Measurements from ENCODE around the gene FRMD4B.
"Not testable (repeated sequence)": the region's sequence is repeated elsewhere in the genome, so short reads cannot be mapped to it uniquely, and the experiment has no call there.

The FRMD4B gene

DNA sequence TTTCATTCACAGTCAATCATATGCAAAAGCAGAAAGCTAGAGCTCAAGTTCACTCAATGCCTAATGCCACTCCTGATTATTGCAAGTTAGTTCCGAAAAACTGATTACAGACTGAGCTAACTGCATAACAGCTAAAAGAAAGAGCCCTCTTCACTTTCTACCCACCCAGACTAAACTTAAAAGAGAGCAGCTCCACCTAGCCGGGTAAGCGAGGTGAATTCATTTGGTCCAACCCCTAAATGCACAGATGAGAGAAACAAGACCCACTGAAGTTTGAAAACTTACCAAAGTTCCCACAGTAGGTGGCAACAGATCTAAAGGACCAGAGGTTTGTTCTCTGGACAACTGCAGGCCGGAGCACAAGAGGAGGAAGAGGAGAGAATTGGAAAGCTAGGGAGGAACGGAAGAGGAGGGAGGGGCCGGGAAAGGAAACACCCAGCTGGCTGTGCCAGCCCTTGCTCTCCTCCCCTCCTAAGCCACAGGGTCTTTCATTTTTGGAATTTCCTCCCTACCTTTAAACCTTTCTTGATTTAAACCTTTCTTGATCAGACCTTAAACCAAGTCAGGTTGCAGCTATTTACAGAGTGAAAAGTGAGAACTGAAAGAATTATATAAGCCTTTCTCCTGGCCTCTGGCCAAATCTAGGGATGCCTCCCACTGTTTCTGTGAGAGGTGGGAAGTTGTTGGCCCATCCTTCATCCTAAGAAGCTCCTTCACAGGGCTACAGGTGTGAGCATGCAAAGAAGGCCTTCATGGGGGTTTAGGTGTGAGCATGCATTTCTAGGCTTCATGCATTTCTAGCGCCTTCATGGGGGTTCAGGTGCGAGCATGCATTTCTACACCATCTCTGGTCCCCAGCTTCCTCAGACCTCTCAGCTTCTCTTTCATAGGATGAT, 148.8 kb downstream of the FRMD4B start:
- no peak for DNase-seq

GRCh38 chr3:69235882-69236281, 150.0 kb downstream of the FRMD4B start:
- no peak for DNase-seq

- not testable (repeated sequence) for DNase-seq
These were observed 150.7 kb downstream of the FRMD4B start for GRCh38 chr3:69235227-69235626.

DNA sequence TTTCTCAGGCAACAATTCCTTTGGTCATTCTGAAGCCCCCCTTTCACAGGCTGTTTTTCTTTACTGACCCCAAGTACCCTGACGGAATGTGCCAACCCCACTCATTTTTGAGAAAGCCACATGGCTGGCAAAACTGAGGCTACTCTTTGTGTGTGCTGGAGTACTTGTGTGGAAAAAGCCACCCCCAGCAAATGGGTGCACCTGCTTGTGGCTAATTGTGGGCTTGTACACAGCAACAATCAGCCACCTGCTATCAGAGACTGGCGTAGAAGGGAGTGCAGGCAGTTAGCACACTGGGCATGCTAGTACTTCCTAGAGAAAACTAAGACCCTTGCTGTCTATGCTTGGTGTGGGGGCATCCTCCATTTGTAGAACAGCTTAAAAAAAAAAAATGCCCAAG, 153.4 kb downstream of the FRMD4B start:
- no peak for DNase-seq

DNA sequence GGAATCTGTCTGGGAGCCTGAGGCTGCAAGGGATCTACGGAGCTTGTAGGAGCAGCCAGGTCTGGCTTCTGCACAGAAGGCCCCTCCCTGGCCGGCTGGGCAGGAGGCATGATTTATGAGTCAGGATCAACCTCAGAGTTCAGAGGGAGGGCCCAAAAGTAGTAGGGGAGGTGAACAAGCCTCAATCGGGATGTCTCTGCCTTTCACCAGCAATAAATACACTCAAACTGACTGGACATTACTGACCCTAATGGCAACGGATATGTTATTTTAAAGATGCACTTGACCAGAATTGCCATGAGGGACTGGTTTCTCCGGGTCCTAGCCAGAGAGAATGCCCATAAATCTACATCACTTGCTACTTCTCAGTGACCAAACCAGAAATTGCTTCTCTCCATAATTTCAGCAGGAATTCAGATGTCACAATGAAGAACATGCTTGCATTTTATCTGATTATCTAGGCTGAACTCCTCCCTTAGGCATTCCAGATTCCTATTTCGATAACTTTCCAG, 153.9 kb downstream of the FRMD4B start:
- no peak for DNase-seq

GRCh38 chr3:69226071-69226470, 159.8 kb downstream of the FRMD4B start:
- DNase-seq, result no peak

- DNase-seq, result no peak
These were observed 166.7 kb downstream of the FRMD4B start for GRCh38 chr3:69219101-69219708.

GRCh38 chr3:69218079-69218478, 167.8 kb downstream of the FRMD4B start:
- DNase-seq, result no peak

DNA sequence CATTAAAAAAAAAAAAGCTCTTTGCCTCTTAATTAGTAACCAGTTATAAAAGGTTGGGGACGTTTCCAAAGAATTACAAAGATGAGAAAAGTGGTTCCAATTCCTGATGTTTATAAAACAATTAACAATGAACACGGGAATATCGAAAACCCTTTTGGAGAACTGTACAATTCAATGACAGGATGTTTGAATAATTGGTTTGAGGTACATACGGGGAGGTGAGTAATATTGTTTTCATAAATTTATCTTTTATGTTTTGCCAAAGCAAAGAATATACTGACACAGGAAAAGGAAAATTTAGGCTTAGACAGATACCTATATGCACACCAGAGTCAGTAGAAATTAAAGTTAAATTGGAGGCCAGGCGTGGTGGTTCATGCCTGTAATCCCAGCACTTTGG, 168.9 kb downstream of the FRMD4B start:
- no peak for DNase-seq

- DNase-seq, result no peak
These were observed 171.6 kb downstream of the FRMD4B start for GRCh38 chr3:69214241-69214640.

GRCh38 chr3:69212411-69213160, 173.3 kb downstream of the FRMD4B start:
- DNase-seq, result no peak

- DNase-seq, result no peak
These were observed 175.7 kb downstream of the FRMD4B start for GRCh38 chr3:69210068-69210730.

GRCh38 chr3:69209413-69209812, 176.5 kb downstream of the FRMD4B start:
- DNase-seq, result no peak

- DNase-seq, result no peak
These were observed 178.9 kb downstream of the FRMD4B start for GRCh38 chr3:69207031-69207430.

DNA sequence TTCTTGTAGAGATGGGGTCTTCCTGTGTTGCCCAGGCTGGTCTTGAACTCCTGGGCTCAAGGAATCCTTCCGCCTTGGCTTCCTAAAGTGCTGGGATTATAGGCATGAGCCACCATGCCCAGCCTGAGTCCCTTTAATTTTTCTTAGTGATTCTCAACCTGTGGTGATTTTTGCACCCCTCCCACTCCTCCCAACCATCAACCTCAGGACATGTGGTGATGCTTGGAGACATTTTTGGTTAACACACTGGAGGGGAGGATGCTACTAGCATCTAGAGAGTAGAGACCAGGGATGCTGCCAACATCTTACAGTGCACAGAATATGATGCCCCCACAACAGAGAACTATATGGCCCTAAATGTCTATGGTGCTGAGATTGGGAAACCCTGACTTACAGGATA, 180.5 kb downstream of the FRMD4B start:
- DNase-seq, result no peak

DNA sequence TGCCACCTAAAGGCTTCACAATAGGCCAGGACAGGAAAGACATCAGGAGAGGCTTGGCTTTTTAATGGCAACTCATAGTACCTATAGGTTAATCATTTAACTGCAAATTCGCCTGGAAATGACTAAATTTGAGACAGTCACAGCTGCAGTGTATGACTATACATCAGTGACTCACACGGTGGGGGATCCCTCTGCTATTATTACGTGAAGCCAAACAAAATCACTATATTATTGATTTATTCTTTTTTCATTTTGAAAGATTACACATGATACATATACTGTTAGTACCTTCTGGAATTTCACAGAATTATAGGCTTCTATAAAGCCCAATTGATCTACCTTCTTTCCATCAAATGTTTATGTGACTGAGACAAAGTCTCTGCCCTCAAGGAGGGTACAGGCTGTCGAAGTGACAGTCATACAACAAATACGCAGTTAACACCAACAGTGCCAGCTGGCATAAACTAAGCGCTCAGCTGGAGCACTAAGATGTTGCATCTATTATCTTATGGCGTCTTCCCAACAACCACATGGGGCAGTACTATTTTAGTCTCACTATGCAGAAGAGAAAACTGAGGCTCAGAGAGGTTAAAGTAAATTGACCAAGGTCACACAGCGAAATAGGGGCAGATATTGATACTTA, 181.5 kb downstream of the FRMD4B start:
- no peak for DNase-seq

- DNase-seq, result no peak
These were observed 182.1 kb downstream of the FRMD4B start for GRCh38 chr3:69203631-69204314.

GRCh38 chr3:69201658-69202057, 184.2 kb downstream of the FRMD4B start:
- DNase-seq, result no peak

DNA sequence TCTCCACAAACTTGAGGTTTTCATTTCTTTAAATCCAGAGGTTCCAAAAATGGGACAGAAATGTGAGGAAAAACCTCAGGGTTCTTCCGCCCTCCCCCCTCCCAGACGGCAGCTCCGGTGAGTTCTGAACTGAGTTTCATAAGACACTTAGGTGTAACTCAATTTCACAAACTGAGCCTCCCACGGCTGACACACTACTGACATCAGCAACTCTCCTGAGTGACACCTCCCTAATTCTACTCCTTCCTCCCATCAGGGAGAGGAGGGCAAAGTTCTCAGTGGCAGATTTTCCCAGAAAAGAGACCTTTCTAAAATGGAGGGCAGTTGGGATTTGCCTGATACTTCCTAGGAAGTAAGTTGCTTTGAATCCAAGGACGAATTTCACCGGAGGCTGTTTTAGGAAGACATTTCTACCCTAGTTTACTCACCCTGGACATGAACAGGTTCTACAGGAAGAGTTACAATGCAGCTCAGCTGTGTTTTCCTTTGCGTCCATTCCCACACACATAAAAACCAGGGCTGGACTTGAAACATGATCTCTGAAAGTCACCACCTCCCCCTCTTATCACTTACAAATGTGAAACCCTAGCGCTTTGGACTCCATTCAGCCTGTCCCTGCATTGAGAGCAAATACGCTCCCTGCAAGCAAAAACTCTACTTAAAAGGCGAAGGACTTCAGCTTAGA, 185.4 kb downstream of the FRMD4B start:
- DNase-seq, result no peak

- DNase-seq, result no peak
These were observed 185.9 kb downstream of the FRMD4B start for GRCh38 chr3:69199942-69200341.

DNA sequence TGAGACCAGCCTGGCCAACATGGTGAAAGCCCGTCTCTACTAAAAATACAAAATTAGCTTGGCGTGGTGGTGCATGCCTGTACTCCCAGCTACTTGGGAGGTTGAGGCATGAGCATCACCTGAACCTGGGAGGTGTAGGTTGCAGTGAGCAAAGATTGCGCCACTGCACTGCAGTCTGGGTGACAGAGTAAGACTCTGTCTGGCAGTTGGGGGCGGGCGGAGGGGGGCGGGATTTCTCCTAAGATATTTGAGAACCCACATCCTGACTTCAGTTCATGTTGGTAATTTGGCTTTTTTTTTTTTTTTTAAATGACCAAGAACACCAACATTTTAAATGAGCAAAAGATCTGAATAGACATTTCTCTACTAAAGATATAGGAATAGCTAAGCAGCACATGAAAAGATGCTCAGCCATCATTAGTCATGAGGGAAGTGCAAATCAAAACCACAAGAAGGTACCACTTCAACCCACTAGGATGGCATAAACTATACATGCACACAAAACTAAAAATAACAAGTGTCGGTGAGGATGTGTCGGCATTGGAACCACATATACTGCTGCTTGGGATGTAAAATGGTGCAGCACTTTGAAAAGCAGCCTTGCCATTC, 187.9 kb downstream of the FRMD4B start:
- DNase-seq, result peak; percentile 75
